GM19397 (cell line): Measurements from ENCODE around the gene CTRL.

Experiments
- ATAC-seq: cut with Tn5 transposase; IDR thresholded peaks from one replicate; pipeline ENCODE4 v1.9.1; 2021; ENCODE audit warnings: mild to moderate bottlenecking, moderate library complexity; ENCODE audit not compliant: unreplicated experiment

The CTRL gene

DNA sequence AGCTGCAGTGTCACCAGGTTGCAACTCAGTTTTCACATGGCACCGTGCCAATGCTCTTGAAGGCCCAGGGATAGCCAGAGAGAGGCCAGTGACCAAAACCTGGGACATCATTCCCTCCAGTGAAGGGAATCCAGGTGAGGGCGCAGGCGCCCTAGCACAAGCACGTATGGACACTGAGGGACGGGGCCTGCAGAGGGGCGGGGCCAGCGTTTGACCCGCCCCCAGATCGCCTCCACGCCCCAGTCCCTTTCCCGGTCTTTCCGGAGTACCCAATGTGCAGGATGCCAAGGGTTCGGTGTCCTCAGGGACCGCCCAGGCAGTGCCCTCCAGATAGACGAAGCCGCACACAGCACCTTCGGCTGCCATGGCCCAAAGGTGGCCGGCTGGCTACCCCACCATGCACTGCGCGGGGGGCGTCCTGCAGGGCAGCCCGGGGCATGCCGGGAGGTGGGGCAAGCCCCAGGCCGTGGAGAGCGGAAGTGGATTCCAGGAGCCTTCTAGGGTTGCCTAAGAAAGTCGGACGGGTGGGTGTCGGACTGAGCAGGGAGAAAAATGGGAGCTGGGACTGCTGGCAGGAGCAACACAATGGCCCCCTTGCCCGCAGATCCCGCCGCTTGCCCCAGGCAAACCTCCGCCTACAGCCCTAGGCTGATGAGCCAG is 32.1 kb upstream of the CTRL start:
- no peak for ATAC-seq

DNA sequence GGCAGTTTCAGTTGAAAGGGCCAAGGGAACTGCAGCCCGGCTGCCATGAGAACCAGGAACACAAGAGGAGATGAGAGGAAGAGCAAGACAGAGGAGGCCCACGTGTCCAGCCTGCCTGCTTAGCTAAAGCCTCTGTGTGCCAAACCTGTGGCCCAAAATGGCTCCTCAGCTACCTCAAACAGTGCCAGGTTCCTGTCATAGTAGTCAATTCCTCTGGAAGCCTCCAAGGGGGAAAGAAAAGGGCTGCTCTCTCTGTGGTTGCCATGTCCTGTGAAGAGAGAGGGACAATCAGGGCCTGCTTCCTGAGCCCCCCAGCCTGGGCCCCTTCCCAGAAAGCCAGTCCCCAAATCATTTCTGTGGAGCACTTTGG is 31.6 kb upstream of the CTRL start:
- ATAC-seq = no peak

DNA sequence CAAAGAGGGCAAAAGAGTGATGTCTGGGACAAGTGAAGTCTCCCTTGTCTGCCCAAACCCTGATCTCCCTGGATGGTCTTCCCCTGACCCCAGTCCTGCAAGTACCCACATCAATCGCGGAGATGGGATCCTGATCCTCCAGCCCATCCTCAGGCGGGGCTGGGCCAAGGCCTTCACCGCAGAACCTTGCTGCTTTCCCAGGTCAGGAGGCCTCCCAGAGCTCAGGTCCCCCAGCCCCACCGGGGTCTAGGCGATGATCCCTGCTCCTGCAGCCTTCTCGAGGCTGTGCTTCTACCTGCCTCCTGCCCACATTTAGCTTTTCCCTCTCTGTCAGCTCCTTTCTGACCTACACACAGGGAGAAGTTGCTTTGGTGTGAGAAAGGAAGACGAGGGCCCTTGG is 30.5 kb upstream of the CTRL start:
- no peak for ATAC-seq

DNA sequence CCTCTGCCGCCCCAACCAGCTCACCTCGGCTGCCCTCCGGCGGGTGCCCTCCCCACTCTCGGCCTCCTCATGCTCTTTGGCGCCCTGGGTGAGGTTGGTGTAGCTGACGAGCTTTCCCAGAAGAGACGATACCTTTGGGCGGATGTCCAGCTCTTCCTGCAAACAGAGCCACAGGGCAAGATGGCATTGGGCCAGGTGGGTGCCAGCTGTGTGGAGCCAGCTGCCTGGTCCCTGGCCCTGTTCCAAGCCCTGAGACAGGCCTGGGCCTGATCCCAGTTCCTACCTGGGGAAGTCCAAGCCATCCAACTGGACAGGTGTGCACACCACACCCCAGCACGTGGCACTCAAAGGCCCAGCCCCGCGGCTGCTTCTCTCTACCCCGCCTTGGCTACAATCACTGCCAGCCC is 29.9 kb upstream of the CTRL start:
- ATAC-seq = no peak

DNA sequence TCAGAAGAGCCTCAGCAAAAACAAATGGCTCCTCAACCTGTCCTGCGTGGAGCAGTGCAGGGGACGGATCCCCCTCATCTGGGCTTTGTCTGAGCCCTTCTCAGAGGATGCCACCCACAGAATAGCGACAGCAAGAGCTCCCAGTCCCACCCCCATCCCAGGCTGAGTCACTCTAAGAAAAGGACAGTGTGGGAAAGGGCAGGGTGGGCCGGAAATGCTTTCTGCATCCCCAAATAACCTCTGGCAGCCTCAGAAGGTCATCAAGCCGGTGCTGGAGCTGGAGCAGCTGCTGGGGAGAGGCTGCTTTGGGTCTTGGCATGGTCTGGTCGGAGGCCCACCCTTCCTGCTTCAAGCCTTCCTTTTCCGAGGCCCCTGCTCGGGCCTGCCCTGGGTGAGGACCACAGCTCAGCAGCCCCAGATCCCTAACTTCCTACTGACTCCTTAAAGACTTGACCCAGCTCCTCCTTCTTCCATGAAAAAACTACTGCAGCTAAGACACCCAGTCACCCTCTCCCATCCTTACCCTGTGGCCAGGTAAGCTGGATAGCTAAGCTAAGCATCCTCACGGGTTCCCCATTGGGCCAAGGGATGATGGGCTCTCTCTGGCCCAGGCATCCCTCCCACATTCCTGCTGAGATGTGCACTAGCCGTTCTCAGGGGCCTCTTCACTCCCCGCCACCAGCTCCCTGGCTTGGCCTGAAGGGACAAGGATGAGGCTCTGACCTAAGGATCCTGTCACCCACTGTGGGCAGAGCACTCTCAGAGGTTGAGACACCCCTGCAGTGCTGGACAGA is 28.1 kb upstream of the CTRL start:
- ATAC-seq = no peak

DNA sequence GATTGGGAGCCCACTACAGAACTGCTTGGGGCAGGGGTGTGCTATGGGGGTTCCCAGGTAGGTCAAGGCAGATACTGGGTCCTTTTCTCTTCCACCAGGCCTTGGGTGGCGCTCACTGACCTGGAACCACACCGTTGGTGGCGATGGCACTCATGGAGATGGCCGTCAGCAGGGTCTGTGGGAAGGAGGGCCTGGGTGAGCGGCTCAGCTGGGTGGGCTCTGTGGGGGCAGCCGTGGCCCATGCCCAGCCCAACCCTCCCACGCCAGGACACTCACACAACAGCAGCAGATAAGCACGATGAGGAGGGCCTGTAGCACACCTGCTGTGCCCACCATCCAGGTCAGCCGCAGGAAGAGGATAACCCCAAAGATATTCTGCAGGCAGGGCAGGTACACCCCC is 26.0 kb upstream of the CTRL start:
- no peak for ATAC-seq

DNA sequence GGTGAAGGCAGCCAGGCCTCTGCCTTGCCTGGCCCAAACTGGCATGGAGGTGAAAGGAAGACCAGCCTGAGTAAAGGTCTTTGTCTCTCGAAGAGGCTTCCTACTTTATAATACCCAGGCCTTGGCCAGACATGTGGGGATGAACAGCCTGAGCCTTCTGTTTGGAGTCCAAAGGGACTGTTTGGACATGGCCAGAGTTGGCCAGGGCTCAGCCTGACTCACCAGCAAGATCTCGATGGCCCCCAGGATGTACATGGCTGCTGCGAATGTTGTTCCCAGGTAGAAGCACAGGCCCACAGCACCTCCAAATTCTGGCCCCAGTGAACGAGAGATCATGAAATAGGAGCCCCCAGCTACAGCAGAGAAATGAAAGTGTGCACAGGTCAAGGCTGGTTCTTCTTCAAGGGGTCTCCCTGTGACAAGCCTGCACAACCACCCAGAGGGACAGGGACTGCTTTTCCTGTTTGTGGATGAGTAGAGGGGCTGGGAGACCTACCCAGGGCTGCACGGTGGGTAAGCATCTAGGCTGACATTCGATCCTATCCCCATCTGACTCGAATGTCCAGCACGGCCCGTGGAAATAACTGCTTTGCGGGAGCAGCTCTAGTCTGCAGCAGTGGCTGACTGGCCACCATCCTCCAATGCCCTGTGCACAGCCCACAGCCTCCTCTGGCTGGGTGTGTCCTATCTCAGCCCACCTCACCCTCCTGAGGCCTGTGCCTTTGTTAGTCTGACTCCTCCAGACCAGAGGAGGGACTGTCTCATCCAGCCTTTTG is 22.9 kb upstream of the CTRL start:
- ATAC-seq = no peak

DNA sequence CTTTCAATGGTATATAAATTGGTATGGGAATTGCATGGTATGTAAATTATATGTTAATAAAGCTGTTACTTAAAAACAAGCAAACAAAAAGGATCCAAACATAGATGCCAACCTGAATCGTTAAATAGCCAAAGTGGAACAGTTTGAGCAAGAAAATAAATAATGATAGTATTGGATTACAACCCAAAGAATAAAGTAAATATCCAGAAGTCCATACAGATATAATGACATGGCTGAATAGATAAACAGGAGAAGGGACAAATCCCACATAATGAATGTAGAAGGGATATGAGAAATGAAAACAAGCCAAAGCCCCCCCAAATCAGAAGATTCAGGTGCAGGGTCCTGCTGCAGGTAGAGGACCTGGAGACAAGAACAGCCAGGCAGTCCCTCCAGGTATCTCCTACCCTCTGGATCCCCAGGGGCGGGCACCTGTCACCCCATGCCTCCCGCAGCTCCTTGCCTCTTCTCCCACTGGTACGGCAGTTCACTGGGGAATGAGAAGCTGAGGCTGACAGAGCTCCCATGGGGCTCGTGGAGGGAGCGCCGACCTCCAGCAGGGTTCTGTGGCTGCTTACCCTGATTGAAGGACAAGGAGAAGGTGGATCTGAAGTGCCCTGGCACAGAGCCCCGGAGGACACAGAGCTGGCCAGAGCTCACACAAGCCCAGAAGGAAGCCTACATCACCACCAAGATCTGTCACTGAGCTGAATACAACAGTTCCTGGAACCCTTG is 22.1 kb upstream of the CTRL start:
- ATAC-seq = no peak

DNA sequence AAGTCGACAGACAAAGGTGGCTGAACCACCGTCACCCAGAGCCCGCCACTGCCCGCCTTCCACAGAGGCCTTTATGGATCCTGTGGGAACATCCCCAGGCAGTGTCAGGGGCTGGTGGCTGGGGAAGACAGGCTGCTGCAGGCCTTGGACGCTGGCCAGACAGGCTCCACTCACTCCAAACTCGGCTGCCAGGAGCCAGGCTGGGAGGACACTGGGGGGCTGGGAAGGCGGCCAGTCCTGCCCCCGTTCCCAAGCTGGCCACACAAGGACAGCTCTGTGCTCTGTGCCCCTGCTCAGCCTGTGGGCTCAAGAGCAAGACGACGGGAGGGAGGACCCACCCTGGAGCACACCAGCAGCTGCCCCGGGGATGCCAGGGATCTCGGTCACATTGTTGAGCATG is 19.8 kb upstream of the CTRL start:
- ATAC-seq = no peak

DNA sequence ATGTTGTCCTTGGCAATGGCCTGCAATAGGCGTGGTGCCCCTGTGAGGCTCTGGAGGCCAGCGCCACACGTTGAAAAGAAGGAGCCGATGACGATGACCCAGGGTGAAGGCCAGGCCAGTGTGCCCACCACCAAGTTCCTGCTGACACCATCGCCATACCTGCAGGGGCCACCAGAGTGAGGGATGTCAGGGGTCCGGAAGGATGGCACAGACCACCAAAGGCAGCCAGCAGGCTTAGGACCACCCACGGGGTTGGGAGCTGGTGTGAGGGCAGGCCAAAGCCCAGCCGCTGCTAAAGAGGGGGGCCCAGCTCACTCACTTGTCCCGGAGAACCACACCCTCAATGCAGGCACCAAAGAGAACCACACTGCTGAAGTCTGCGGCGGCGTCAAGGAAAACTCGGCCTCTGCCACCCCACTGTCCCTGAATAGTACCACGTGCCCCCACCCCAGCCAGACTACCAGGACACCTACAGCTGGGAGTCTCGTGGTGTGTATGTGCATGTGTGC is 18.7 kb upstream of the CTRL start:
- no peak for ATAC-seq

DNA sequence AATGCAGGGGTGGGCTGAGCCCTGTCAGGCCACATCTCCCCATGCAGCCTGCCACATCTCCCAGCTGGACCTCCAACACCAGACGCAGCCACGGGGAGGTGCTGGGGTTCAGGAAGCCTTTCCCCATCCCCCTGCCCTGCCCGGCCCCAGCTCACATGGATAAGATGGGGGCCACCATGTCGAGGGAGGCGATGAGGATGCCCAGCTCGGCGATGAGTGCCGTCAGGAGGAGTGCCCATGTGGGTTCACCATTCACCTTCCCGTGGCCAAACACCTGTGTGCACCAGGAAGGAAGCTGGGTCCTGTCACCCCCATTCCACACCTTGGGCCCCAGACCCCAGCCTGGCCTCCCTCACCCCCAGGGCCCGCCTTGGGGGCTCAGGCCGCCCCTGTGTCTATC is 18.0 kb upstream of the CTRL start:
- ATAC-seq = no peak

DNA sequence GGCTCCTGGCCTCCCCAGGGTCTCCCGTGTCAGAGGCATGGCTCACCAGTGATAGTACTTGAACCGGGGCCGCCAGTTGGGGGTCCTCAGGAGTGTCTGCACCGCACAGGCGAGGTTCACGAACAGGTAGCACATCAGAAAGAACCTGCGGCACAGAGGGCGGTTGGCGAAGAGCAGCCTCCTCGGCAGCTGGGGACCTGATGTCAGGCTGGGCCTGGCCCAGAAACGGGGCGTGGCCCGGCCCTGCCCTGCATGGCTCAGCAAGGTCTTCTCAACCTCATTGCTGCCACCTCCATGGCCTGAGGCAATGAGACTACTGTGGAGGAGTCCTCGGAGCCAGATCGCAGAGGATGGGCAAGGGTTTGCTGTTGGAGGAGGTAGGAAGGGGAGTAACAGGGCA is 16.4 kb upstream of the CTRL start:
- ATAC-seq = no peak

DNA sequence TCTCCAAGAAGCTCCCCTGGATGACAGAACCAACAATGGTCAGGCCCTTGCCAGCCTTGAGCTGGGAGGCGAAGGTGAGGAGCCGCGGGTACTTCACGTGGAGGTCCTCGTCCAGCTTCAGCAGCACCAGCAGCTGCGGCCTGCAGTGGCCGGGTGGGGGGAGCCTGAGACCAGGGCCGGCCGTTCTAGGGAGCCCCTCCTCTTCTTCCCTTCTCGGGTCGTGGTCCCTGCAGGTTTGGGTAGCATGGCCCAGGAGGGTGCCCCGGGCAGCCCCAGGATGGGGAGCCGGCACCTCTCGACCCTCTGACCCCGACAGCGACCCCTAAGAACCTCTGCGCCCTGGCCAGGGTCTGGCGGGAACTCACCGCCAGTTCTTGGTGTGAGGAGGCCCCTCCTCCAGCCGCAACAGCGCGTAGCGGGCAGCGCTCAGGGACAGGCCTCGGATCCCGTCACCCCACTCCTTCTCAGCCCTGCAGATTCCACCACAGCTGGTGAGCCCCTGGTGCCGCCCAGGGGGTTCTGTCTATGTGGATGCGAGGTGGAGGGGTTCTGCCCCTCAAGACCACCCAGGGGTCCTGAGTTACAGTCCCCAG is 15.4 kb upstream of the CTRL start:
- ATAC-seq = no peak

DNA sequence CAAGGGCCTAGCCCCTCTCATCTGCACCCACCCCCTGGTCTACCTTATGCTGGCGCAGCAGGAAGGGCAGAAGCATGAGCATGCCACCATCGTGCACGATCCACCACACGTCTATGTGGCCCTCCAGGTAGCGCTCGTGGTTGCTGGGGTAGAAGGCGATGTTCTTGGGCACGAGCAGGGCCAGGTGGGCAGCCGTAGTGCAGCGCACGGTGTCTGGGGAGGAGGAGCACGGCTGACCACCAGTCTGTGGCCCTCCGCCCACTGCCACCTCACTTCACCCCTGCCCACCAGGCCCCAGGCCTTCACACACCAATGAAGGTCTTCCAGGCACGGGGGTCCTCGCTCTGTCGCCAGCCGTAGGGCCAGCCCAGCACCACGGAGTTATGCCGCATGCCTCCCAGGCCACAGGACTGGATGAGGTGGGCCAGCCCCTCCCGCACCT is 14.5 kb upstream of the CTRL start:
- ATAC-seq = no peak

DNA sequence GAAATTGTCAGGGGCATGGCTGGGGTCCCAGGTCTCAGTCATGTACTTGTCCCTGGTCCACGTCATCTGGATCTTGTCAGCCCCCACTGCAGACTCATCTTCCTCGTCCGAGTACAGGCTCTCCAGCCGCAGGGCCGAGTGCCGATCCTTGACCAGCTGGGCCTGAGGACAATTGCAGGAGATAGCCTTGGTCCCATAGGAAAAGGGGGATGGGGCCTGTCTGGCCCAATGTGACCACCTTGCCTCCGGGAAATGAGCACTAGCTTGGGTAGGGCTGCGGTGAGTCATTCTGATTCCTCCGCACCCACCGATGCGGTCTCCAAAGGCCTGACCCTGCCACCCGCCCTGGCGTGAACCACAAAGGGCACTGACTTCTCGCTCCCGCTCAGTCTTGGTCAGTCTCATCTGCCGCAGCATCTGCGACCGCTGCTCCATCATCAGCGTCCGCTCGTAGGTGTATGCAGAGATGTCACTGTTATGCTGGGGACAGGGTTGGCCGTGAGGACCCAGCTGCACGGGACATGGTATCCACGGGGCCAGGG is 13.8 kb upstream of the CTRL start:
- ATAC-seq = no peak

DNA sequence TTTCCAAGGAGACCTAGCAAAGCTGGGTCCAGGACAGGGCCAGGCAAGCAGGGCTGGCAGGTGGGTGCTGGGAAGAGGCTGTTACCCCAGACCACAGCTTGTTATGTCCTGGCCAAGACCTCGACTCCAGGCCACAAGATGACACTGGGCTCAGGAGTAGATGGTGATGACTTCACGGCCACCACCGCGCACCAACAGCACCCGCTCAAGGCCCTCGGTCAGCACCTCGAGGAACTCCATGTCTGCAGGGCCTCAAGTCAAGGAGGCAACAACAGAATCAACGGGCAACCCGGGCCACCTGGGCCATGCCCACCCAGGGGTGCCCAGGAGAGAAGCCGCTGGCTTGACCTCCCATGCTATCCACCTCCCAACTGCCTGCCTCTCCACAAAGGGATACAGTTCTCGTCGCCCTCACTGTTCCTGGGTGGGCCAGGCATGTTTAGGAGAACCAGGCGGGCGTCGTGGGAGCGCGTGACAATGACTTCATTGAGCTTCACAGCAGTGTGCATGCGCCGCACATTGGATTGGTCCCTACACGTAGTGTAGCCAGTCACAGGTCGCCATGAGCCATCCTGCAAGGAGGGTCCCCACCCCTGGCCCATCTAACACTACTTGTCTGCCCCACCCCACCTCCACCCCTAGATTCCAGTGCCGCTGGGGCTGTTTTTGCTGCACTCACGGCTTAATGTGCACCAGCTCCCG is 13.2 kb upstream of the CTRL start:
- no peak for ATAC-seq

DNA sequence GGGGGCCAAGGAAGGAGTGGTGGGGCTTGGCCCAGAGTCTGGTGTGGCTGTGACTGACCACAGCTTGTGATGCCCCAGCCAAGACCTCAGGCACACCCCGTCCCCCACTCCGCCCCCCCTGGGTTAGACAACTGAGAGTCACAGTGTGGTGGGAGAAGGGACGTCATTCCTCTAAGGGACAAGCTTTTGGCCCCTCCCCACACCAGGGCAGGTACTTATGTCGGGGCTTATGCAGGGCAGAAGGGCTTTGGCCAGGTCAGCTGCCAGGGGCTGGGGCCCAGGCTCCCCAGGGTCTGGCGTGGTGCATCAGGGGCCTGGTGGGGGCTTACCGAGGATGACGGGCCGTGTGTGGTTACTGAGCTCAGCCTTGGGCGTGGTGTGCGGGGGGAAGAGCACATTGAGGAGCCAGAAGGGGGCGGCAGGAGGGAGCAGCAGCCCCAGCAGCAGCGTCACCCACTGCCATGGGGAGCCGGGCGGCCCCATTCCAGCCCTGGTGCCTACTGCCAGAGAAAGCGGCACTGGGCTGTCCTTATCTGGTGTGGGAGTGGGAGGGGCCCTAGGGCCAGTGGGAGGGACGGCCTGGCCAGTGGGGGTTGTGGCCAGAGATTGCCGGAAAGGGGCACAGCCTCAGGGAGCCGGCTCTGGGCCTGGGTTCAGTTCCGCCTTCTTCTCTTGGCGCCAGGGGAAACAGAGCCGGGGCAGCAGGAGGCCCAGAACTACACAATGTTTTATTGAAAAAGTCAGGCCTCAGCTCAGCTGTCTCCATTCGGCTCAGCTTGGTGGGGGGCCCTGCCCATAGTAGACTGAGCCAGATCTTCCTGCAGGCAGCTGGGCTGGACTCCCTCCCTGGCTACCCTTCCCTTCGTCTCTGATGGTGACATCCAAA is 12.2 kb upstream of the CTRL start, which contains the start of gene LCAT:
Gene LCAT, minus strand, starts transcription at position 502 of the 886 bp plus-strand sequence. Its CDS starts 19 bp downstream, at position 483.
- no peak for ATAC-seq

DNA sequence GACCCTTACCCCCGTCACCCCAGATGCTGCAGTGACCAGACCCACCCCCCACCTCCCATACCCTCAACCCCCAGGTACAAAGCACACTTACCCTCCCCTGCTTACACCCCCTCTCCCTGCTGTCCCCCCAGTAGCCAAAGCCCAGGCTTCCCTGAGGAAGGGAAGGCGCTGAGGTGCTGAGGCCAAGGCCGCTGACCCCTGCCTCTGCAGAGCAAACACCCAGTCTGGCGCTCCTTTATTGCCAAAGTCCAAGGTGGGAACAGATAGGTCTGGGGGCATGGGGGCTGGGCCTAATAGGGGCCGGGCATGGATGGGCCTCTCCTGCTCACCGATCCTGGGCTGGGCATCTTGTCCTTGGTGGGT is 11.6 kb upstream of the CTRL start:
- ATAC-seq = no peak
